AG10803 (cell line): ENCODE measurements around the gene PHKB.

Experiments used
- DNase-seq: peaks from one replicate; pipeline ENCODE4 v3.0.0; 2010; ENCODE audit warnings: low read depth
- H3K4me3 ChIP-seq: 2 replicates; pipeline ENCODE4 v1.5.1; 2011; ENCODE audit warnings: mild to moderate bottlenecking, low read length, control low read depth
- CTCF ChIP-seq: conservative IDR thresholded peaks from 2 replicates; pipeline ENCODE4 v1.5.1; 2011; ENCODE audit warnings: mild to moderate bottlenecking, low read length, control low read depth, inconsistent platforms

Gene PHKB

GRCh38 chr16:47499080-47499699, 38.1 kb downstream of the PHKB start:
- TF ChIP-seq CTCF: no peak
- no peak for DNase-seq
- no peak overlapping the region for H3K4me3 ChIP-seq

GRCh38 chr16:47499700-47500264, 38.7 kb downstream of the PHKB start:
- TF ChIP-seq CTCF: no peak
- DNase-seq: no peak
- no peak overlapping the region for H3K4me3 ChIP-seq

- no peak for DNase-seq
- no peak overlapping the region for H3K4me3 ChIP-seq
- TF ChIP-seq CTCF: no peak
These were observed 42.8 kb downstream of the PHKB start for GRCh38 chr16:47503936-47504335.

- no peak for DNase-seq
- no peak overlapping the region for H3K4me3 ChIP-seq
- TF ChIP-seq CTCF: no peak
These were observed 43.5 kb downstream of the PHKB start for GRCh38 chr16:47504599-47504998.

GRCh38 chr16:47506800-47507199, 45.7 kb downstream of the PHKB start:
- H3K4me3 ChIP-seq: no peak overlapping the region
- DNase-seq: no peak
- no peak for TF ChIP-seq CTCF

GRCh38 chr16:47507701-47508100, 46.6 kb downstream of the PHKB start:
- no peak for DNase-seq
- H3K4me3 ChIP-seq: no peak overlapping the region
- no peak for TF ChIP-seq CTCF

GRCh38 chr16:47511882-47512281, 50.8 kb downstream of the PHKB start:
- DNase-seq: no peak
- no peak overlapping the region for H3K4me3 ChIP-seq
- TF ChIP-seq CTCF: no peak
